Hepatocyte (in vitro differentiated cells): ENCODE data around the gene SLC30A10.

Experiments
- EZH2 ChIP-seq: fragments of 200-600 bp; sonication (generic); IDR thresholded peaks from 2 replicates; pipeline ENCODE4 v1.6.1; 2016; ENCODE audit warnings: antibody characterized with exemption, mild to moderate bottlenecking, borderline replicate concordance
- TF ChIP-seq, protein P1 (sequence below): fragments of 200-600 bp; sonication (generic); IDR thresholded peaks from 2 replicates; pipeline ENCODE4 v1.5.1; 2016; ENCODE audit warnings: antibody characterized with exemption, mild to moderate bottlenecking; ENCODE audit not compliant: poor library complexity

DNA sequence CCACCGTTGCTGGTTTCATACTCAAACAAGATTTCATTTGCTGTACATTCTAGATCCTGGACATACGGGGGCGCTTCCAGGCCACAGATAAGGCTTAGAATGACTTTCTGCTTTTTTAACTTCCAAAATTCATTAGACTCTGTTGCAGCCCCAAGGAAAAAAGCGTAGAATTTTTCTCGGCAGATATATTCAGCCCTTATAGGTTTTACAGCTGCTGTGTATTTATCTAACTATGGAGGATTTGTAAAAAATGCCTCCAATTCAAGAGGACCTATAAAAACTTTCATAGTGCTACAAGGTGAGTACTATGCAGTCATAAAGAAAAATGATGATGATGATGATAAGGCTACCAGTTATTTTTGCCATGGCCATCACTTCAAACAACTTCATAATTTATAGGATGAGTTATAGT is 51.6 kb downstream of the SLC30A10 start:
- TF ChIP-seq EZH2: no peak
- TF ChIP-seq, protein P1, sequence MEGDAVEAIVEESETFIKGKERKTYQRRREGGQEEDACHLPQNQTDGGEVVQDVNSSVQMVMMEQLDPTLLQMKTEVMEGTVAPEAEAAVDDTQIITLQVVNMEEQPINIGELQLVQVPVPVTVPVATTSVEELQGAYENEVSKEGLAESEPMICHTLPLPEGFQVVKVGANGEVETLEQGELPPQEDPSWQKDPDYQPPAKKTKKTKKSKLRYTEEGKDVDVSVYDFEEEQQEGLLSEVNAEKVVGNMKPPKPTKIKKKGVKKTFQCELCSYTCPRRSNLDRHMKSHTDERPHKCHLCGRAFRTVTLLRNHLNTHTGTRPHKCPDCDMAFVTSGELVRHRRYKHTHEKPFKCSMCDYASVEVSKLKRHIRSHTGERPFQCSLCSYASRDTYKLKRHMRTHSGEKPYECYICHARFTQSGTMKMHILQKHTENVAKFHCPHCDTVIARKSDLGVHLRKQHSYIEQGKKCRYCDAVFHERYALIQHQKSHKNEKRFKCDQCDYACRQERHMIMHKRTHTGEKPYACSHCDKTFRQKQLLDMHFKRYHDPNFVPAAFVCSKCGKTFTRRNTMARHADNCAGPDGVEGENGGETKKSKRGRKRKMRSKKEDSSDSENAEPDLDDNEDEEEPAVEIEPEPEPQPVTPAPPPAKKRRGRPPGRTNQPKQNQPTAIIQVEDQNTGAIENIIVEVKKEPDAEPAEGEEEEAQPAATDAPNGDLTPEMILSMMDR: peak; percentile 42
